ENCODE data around the gene COG7. TPM values are rescaled to one million over a fixed set of nuclear protein-coding genes. Genes with fewer than 3 reads are reported as not detected.

COG7 gene
- total RNA-seq, 4 donors from 2014 or later, result 10.6 to 13.9 (median 13.3) TPM

DNA sequence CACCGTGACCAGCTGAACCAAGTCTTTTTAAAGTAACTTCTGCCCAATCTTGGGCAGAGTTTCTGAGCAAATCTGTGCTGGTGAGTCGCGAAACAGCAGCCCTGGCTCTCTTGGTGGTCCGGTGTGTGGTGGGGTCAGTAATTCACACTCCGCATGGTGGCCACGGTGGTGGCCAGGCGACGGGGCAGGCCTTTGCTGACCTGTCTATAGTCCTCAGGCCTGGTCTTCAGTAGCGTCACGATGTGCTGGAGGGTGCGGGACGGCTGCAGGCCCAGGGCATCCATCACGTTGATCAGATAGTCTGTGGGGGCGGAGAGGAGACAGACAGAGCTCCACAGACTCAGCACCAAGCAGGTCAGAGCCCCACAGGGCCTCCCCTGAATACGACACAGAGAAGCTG lies 64.2 kb downstream of the COG7 start:
- TF ChIP-seq, protein P1, sequence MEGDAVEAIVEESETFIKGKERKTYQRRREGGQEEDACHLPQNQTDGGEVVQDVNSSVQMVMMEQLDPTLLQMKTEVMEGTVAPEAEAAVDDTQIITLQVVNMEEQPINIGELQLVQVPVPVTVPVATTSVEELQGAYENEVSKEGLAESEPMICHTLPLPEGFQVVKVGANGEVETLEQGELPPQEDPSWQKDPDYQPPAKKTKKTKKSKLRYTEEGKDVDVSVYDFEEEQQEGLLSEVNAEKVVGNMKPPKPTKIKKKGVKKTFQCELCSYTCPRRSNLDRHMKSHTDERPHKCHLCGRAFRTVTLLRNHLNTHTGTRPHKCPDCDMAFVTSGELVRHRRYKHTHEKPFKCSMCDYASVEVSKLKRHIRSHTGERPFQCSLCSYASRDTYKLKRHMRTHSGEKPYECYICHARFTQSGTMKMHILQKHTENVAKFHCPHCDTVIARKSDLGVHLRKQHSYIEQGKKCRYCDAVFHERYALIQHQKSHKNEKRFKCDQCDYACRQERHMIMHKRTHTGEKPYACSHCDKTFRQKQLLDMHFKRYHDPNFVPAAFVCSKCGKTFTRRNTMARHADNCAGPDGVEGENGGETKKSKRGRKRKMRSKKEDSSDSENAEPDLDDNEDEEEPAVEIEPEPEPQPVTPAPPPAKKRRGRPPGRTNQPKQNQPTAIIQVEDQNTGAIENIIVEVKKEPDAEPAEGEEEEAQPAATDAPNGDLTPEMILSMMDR (IDR thresholded peaks at IDR 0.05; ENCODE audit: low read depth), result no peak

DNA sequence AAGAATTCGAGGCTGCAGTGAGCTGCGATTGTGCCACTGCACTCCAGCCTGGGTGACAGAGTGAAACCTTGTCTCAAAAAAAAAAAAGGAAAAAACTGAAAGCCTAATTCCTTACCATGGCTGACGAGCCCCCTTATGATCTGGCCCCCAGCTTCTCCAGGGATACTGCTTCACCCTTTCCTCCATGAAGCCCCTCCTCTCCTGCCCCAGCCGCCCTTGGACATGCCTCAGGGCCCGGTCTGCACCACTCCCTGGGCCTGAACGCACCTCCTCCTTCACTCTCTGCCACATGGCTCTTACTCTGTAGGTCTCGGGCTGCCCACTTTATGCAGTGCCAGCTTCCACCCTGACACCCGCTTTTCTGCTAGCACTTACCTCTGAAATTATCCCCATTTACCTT lies 65.3 kb downstream of the COG7 start:
- TF ChIP-seq, protein P1 (IDR thresholded peaks at IDR 0.05; ENCODE audit: low read depth), result no peak

DNA sequence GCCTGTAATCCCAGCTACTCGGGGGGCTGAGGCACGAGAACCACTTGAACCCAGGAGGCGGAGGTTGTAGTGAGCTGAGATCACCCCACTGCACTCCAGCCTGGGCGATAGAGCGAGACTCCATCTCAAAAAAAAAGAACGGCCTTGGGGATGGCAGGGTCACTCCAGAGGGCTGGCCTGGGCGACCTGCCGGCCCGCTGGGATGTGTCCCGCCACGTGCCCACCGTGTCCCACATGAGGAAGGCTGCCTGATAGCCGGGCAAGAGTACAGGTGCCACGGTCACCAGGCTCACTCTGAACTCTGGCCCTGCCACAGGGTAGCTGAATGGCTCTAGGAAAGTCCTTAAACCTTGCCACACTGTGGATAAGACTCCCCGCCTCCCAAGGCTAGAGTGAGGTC lies 67.5 kb downstream of the COG7 start:
- TF ChIP-seq, protein P1 (IDR thresholded peaks at IDR 0.05; ENCODE audit: low read depth), result no peak

DNA sequence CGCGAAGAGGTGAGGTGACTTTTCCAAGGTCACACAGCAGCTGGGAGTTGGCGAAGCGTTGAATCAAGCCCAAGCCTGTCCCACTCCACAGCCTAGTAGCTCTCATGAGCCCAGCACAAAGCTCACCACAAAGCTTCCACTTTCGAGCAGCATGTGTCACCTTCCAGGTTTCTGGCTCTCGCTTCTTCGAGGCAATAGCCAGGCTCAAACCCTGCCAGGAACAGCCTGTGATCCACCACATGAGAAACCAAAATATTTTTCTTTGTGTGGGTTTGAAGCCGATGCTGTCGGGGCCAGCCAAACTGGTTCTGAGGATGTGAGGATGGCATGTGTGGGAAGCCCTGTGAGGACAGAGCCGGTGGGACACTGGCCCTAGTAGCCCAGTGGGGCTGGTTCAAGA lies 68.1 kb downstream of the COG7 start:
- TF ChIP-seq, protein P1 (IDR thresholded peaks at IDR 0.05; ENCODE audit: low read depth), result no peak

DNA sequence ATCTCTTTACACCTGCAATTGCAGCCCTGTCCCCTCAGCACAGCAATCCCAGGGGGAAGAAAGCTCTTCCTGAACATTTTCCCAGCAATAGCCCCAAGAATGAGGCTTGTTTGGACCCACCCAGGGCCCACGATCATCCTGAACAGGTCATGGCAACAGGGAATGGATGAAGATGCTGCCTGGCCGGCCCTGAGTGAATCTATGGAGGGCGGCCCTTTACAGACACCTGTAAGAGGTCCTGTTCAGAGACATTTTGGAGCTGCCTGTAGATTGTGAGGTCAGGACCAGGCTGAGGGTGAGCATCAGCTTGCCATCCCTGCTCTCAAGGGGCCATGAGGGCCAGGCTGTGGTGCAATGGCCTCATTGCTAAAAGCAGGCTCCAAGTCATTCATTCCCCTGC lies 69.1 kb downstream of the COG7 start:
- TF ChIP-seq, protein P1 (IDR thresholded peaks at IDR 0.05; ENCODE audit: low read depth), result no peak

DNA sequence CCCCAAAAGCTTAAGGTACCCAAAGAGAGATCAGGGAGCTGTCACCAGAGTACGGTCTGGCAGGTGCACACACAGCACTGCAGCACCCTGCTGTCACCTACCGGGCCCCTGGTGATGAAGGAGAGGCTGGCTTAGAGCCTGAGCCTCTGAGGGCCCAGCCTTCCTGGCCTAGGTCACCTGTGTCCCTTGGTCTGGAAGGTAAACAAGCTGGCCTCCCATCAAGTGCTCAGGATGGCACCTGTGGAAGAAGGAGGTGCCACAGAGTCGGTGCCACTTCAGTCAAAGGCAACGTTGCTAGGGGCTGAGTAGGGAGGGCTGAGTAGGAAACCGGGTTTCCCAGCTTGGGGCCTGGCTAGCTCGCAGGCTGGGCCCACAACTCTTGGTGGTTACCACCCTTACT lies 70.7 kb downstream of the COG7 start:
- TF ChIP-seq, protein P1 (IDR thresholded peaks at IDR 0.05; ENCODE audit: low read depth), result no peak

DNA sequence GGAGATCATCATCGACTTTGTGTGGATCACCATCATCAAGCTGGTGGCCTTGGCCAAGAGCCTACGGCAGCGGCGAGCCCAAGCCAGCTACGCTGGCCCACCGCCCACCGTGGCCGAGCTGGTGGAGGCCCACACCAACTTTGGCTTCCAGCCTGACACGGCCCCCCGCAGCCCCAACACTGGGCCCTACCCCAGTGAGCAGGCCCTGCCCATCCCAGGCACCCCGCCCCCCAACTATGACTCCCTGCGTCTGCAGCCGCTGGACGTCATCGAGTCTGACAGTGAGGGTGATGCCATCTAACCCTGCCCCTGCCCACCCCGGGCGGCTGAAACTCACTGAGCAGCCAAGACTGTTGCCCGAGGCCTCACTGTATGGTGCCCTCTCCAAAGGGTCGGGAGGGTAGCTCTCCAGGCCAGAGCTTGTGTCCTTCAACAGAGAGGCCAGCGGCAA lies 72.5 kb downstream of the COG7 start:
- TF ChIP-seq, protein P1 (IDR thresholded peaks at IDR 0.05; ENCODE audit: low read depth), result no peak

All from subcutaneous adipose tissue (tissue), 4 donors.